ENCODE measurements around the gene TMC7. TPM values are rescaled to one million over a fixed set of nuclear protein-coding genes. Genes with fewer than 3 reads are reported as not detected.

TMC7 gene
- total RNA-seq, 1 donor from 2014 or later = 0.23 TPM

DNA sequence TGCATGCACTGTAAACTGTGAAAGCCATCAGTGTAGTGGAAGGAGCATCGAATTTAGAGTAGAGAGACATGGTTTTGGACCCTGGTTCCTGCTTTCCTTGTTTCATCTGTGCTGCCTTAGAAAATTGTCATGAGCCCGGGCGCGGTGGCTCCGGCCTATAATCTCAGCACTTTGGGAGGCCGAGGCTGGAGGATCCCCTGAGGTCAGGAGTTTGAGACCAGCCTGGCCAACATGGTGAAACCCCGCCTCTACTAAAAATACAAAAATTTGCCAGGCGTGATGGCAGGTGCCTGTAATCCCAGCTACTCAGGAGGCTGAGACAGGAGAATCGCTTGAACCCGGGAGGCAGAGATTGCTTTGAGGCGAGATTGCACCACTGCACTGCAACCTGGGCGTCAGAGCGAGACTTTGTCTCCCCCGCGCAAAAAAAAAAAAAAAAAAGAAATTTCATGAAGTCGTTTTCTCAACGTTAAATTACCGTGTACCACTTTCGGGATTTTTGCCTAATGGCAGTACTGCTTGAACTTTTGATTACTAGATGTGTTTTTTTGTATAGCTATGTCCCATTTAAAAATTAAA, 84.6 kb downstream of the TMC7 start:
- no peak for DNase-seq (ENCODE audit: low read depth)
- H3K4me3 ChIP-seq (ENCODE audit: low read depth, low read length) = peak overlapping the region; percentile 71
- TF ChIP-seq, protein P1, sequence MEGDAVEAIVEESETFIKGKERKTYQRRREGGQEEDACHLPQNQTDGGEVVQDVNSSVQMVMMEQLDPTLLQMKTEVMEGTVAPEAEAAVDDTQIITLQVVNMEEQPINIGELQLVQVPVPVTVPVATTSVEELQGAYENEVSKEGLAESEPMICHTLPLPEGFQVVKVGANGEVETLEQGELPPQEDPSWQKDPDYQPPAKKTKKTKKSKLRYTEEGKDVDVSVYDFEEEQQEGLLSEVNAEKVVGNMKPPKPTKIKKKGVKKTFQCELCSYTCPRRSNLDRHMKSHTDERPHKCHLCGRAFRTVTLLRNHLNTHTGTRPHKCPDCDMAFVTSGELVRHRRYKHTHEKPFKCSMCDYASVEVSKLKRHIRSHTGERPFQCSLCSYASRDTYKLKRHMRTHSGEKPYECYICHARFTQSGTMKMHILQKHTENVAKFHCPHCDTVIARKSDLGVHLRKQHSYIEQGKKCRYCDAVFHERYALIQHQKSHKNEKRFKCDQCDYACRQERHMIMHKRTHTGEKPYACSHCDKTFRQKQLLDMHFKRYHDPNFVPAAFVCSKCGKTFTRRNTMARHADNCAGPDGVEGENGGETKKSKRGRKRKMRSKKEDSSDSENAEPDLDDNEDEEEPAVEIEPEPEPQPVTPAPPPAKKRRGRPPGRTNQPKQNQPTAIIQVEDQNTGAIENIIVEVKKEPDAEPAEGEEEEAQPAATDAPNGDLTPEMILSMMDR (conservative IDR thresholded peaks at IDR 0.05; ENCODE audit: low read depth, low read length) = no peak

DNA sequence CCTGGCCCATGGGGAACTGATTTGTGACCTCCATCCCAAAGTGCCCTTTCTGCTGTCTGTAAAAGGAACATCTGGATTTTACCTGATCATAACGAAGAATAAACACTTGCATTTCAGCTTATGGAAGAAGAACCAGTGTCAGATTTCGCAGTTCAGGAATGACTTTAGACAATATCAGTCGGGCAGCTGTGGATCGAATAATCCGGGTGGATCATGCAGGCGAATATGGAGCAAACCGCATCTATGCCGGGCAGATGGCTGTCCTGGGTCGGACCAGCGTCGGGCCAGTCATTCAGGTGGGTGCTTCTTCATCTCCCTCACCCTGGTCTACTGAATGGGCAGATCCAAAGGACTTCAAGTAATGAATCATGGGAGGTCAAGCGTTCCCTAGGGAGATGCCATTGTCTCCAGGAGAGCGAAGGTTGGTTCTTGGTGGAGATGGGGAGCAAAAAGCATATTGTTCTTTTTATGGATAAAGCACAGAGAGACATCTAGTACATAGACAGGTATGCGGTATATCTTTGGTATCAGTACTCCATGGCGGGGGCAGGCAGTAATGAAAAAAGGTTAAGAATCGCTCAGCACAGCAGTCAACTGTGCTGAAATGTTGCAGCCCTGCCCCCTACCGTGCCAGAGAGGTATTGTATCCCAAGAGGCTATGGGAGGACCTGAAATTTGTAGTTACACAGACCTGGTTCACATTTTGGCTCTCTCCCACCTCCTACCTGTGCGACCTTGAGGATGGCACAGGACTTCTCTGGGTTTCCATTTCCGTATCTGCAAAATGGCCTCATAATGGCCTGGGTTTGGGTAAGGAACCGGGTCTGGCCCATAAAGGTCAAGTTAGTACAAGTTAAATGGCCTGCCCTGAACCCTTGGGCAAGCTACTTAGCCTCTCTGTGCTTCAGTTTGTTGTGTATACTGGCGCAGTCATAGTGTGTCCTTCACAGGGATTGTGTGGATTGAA, 88.4 kb downstream of the TMC7 start:
- TF ChIP-seq, protein P1 (conservative IDR thresholded peaks at IDR 0.05; ENCODE audit: low read depth, low read length) = peak; percentile 78
- DNase-seq (ENCODE audit: low read depth) = no peak
- H3K4me3 ChIP-seq (ENCODE audit: low read depth, low read length) = no peak overlapping the region

DNA sequence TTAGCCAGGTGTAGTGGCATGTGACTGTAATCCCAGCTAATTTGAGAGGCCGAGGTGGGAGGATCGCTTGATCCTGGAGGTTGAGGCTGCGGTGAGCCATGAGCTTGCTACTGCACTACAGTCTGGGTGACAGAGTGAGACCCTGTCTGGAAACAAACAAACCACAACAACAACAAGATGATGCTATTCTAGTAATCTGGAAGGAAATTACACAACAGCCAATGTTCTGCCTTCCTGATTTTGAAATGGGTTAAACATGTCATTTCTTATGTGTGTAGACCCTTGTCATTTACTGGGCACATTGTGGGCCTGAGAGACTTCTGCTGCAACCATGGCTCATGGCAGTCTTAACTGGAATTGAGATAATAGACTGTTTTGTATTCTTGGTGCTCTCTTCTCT, 89.6 kb downstream of the TMC7 start:
- TF ChIP-seq, protein P1 (conservative IDR thresholded peaks at IDR 0.05; ENCODE audit: low read depth, low read length) = no peak
- DNase-seq (ENCODE audit: low read depth) = no peak
- no peak overlapping the region for H3K4me3 ChIP-seq (ENCODE audit: low read depth, low read length)

DNA sequence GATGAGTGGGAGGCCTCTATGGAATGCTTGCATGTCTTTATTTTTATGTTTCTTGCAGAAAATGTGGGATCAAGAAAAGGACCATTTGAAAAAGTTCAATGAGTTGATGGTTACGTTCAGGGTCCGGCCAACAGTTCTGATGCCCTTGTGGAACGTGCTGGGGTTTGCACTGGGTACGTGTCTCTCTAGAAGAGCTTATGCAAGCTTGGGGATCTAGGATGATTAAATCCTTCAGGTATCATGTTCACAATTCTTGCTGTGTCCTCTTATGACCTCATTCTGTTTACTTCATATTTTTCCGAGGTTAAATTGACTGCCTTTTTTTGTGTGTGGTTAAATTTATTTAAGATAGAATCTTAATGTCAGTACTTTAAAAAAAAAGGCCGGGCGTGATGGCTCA, 90.1 kb downstream of the TMC7 start:
- H3K4me3 ChIP-seq (ENCODE audit: low read depth, low read length) = no peak overlapping the region
- TF ChIP-seq, protein P1 (conservative IDR thresholded peaks at IDR 0.05; ENCODE audit: low read depth, low read length) = no peak
- DNase-seq (ENCODE audit: low read depth) = no peak

DNA sequence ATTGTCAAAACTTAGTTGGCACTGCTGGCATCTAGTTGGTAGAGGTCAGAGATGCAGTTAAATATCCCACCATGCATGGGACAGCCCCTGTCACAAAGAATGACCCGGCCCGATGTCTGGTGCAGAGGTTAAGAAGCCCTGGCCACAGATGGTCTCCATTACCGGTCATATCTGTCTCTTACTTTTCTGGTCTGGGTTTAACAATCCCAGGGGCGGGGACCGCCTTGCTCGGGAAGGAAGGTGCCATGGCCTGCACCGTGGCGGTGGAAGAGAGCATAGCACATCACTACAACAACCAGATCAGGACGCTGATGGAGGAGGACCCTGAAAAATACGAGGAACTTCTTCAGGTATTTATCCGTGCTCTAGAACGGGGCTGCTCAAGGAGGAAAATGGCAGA, 91.8 kb downstream of the TMC7 start:
- no peak overlapping the region for H3K4me3 ChIP-seq (ENCODE audit: low read depth, low read length)
- DNase-seq (ENCODE audit: low read depth) = no peak
- TF ChIP-seq, protein P1 (conservative IDR thresholded peaks at IDR 0.05; ENCODE audit: low read depth, low read length) = no peak

DNA sequence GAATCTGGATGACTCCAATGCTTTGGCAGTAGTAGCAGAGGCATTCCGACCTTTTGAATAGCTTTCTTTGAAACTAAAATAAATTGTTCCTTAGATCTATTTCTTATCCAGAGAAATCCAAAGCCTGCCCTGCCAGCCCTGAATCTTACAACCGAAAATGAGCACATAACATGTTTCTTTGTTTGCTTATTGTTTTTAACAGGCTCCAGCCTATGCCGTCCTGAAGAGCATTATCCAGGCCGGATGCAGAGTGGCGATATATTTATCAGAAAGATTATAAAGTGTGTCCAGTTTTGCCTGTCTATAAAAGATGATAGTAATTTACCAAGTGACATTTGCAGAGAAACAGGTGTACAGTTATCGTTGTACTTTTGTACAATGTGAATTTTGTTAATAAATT, 94.1 kb downstream of the TMC7 start:
- no peak overlapping the region for H3K4me3 ChIP-seq (ENCODE audit: low read depth, low read length)
- no peak for DNase-seq (ENCODE audit: low read depth)
- TF ChIP-seq, protein P1 (conservative IDR thresholded peaks at IDR 0.05; ENCODE audit: low read depth, low read length) = no peak
